AG08396 (cell line): ENCODE measurements around the gene PACSIN2.
"Not testable (repeated sequence)": the region's sequence is repeated elsewhere in the genome, so short reads cannot be mapped to it uniquely, and the experiment has no call there.

Experiments used
- DNase-seq: peaks from one replicate; pipeline ENCODE4 v3.0.0; 2012; ENCODE audit warnings: low spot score, mixed read lengths

The PACSIN2 gene

DNA sequence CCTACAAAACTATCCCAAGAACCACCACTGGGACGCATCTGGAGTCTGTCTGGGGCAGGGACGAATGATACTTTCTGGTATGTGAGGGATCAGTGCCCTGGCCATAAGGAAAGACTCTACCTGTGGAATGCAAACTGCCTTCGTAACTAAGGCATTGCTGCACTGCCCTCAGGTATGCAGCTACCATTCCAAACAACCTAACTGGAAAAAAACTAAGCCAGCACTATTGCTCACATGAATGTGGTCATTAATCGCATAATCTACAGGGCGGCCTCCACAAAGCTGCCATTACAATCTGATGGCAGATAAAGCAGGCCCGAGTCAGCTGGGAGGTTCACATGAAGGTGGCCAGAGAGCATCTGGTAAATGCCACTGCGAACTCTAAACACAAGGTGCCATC is 3.9 kb downstream of the PACSIN2 start:
- DNase-seq, result peak; percentile 11

DNA sequence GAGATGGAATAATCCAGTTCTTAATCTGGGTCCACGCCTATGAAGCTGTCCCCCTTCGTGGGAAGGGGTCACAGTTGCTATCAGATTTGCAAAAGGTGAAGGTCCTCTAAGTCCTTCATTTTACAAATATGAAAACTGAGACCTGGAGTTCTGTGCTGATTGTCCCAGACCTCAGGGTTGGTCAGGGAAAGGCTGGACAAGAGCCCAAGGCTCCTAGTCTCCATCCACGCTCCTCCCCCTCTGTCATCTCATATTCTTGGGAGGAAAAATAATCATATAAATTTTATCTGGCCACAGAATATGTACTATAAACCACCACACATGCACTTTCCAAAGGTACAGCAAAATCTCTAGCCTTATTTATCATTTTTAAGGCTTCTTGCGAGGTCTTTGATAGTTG is 5.5 kb downstream of the PACSIN2 start:
- no peak for DNase-seq

DNA sequence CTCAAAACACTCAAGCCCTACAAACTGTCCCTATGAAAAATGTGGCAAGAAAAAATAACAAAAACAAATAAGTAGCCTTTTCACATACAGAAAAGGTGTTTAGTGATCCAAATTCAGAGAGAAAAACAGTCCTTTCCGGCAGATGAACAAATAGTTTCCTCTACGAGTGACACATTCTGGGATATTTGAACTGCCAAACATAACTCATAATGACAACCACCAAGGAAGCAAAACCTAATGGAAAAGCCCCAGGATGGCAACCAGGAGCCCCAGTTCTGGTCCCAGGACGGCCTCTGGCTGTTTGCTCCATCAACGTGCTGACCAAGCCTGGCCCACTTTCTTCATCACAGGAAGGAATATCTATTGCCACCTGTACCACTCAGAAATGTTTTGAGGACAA is 6.0 kb downstream of the PACSIN2 start:
- DNase-seq, result no peak

DNA sequence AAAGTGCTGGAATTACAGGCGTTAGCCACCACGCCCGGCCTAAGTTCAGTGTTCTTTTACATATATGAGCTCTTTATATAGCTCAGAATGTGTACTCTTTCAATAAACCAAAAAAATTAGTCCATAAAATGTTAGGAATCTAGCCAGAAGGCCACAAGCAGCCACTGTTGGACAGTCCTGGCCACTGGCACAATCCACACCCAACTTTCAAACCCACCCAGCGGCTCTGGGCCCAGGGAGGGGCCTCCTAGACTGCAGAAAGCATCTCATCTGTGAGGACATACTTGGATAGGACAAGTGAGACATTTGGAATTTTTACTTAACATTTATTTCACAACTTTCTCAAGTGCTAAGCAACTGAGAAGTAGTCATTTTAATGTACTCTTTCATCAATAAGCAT is 6.4 kb downstream of the PACSIN2 start:
- no peak for DNase-seq

DNA sequence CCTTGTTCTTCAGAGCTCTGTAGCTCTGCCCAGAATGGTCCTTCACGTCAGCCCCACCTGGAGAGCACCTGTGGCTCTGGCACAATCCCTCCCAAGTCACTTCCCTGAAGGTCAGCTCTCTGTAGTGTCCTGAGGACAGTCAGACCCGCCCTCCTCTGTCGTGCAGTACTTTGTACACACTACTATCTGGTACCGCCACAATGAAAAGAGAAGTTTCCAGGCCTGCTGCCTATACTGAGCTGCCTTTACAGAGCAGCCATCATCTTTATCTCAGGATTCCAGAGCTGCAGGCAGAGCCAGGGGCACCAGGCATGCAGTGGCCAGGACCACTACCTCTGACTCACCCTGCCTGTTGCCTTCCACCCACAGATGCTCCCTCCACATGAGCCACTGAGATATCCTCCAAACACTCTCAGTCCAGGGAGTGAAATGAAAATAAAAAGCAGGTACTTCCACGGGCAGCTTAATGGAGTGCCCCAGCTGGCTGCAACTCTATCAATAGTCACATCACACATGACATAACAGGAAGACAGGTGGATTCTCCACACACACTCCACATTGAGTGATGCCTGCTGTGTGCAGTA is 7.3 kb downstream of the PACSIN2 start:
- peak; percentile 53 for DNase-seq

DNA sequence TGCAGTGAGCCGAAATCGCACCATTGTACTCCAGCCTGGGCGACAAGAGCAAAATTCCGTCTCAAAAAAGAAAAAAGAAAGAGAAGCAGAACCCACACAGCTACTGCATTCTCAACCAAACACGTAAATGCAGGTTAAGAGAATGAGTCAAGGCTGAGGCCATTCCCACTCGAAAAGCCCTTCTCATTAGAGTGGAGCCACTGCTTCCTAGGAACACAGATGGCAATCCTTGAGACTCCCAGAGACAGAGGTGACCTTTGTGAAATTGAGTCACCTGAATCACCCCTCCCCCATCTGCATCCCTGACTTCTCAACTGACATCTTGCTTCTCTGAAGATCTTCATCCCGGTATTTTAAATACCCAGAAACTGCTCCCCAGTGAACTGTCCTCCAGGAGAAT is 8.2 kb downstream of the PACSIN2 start:
- DNase-seq, result no peak

DNA sequence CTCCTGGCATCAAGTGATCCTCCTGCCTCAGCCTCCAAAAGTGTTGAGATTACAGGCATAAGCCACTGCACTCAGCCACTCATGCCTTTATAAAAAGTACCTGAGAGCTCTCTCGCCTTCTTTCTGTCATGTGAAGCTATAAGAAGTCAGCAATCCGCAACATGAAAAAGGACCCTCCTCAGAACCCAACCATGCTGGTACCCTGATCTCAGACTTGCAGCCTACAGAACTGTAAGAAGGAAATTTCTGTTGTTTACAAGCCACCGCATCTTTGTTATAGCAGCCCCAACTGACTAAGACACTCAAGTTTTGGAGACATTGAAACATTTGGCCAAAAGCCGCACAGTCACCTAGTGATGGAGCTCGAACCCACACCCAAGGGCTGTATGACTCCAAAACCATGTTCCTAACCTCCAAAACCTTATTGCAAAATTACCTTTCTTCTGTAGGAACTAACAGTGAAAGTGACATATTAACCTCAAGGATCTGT is 8.9 kb downstream of the PACSIN2 start:
- DNase-seq, result no peak

DNA sequence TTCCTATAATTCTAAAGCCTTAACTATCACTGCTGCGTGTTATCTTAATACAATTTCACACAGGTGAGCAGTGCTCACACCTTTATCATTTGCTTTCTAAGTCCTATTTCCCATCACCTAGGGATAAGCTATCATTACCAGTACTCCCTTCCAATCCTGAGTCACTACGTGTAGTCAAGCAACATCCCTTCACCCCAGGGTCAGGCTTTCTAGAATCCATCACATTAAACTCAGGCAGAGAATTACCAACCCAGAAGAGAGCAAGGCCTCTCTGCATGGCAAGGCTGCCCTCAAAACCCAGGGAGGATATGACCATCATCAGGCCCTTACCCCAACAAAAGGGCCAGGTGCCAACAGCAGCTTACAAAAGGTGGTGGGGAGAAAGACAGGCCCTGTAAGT is 9.8 kb downstream of the PACSIN2 start:
- DNase-seq, result no peak

DNA sequence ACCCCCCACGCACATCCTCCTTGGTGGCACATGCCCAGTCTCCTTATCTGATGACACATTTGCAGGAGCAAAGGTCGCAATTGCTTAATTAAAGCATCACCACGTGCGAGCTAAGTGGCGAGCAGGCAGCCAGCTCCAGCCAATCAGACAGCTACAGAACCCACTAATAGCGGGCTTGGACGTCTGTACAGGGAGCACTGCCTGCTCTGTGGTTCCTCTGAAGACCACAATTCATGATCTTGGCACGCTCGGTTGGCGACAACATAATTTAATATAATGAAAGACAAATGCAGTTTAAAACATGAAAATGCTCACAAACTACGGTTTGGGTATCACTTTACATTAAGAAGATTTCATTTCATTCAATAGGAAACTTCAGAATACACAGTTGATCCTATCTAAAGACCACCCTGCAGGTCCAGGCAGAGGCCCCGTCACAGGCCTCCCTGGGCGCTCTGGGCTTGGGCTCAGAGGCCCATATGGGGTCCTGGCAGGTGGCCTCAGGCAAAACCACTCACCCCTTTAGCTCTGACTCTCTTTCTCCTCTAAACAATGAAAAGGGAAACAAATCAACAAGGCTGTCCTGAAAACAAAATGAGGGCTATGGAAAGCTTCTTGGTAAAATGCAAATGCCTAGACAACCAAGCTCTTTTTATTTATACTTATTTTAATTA is 10.4 kb downstream of the PACSIN2 start:
- no peak for DNase-seq

DNA sequence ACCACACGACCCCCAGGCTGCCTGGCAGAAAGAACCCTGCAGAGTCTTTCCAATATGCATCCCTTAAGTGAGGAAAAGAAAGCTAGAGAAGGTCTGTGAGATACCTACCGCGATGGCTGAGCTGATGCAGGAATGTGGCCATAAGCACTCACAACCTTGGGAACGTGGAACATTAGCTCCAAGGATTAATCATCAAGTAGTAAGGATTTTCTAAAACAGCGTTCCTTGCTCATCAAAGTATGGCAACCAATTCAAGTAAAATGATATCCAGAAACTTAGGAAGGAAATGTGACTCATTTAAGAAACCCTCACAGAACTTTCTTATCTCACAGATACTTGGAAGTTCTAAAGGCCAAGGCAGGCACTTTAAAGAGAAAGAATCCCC is 12.8 kb downstream of the PACSIN2 start:
- no peak for DNase-seq

DNA sequence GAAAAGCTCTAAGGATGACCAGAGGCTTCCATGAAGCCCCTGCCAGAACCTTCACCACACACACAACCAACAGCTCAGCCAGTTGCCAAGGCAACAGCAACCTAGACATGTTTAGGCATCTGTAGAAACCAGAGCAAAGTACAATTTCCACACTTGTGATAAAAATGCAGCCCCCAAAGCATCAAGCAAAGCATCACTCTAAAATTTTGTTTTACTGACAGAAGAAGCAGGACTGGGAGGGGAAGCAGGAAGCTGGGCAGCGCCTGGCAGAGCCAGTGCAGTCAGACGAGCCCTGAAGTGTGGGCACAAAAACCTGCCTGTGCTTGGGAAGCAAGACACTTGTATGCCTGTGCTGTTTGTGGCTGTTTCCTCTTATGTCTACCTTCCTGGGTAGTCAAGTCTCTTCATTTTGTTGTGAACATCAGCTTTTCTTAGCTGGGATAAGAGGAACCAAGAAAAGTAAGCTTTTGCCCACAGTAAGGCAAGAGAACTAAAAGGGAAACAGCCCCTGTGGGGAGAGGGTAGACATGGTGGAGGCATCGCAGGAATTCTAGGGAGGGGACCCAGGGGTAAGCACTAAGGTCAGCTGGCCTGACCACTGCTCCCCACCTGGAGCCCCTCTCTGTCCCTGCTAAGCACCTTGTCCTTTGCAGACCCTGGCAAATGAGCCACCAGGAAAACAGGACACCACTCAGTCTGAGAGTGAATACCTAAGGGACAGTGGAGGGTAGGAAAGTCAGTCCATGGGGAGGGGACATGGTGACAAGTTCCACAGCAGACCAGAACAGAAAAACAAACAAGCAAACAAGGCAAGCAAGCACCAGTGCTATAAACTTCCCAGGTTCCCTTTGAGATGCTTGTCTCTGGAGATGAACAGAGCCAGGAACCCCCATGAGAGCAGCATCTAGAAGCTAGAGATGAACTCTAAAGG is 13.4 kb downstream of the PACSIN2 start:
- DNase-seq, result no peak

DNA sequence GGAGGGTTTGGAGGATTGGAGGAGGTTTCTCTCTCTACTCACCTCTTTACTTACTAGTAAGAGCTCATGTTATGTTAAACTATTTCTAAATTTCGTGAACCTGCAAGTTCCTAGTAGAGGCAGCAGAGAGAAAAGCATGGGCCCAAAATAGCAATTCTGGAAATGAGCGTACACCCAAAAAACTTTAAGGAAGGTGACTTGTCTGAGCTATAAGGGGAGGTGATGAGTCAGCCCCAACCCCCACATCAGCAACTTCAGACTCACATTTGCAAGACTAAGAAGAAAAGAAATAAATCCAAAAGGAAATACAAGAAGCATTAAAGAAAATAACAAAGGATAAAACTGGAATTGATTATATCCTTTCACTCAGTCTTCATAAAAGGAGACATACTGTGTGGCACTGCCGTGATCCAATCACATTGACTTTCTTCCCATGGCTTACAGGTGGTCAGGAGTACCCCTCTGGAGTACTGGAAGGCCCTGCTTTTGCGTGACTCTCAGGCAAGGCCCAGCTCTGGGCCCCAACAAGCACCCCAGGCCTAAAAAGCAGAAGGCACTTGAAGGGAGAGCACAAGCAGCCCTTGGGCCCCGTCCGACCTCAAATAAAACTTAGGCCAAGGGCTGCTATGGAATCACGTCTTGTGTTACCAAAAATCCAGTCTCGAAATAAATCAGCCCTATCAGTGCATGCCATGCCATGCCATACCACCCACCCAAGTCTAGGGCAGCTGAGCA is 14.3 kb downstream of the PACSIN2 start:
- no peak for DNase-seq

DNA sequence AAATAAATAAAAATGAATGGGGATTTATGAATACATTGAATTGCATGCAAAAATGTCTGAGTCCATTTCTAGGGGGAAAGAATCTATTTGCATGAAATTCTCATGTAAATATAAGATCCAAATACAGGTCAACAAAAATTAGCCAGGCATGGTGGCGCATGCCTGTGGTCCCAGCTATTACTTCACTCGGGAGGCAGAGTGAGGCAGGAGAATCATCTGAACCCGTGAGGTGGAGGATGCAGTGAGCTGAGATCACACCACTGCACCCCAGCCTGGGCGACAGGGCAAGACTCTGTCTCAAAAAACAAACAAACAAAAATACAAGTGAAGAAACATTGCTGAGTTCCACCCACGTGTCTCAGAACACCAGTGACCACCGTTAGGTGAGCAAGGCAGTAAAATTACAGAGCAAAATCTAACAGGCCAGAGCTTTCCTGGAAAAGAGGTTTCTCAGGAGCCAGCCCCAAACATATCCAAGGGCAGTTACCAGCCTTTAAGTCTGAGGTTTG is 17.3 kb downstream of the PACSIN2 start:
- DNase-seq, result no peak

DNA sequence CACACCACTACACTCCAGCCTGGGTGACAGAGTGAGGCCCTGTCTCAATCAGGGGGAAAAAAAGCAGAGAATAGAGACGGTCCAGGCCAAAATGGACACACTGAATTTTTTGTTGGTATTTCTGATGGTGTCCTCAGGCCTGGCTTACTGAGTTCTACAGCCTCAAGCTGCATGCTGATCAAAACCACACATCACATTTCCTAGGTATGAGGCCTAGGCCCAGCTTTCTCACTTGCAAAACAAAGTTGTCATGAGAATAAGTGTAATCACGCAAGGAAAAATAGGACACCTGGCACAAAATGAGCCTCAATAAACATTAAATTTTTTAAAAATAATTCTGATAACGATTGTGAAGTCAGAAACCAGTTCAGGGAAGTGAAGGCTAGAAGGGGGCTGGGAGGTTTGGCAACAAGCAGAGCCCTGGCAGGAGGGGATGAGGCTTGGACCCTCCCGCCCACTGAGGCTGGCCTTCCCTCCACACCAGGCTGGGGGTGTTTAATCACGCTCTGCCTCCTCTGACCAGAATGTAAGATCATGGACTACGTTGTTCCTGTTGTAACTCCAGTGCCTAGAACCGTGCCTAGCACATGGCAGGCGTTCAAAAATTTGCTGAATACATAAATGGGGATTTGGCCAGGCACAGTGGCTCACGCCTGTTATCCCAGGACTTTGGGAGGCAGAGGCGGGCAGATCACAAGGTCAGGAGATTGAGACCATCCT is 18.1 kb downstream of the PACSIN2 start:
- no peak for DNase-seq

DNA sequence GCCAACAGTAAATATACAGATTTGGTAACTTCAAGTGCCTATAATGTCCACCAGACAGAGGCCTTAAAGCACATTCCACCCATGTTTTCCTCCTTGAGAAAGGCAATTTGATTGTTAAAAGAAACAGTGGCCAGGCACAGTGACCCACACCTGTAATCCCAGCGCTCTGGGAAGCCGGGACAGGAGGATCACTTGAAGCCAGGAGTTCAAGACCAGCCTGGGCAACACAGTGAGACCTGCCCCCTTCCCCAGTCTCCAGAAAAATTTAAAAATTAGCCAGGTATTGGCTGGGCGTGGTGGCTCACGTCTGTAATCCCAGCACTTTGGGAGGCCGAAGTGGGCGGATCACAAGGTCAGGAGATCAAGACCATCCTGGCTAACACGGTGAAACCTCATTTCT is 19.3 kb downstream of the PACSIN2 start:
- not testable (repeated sequence) for DNase-seq

DNA sequence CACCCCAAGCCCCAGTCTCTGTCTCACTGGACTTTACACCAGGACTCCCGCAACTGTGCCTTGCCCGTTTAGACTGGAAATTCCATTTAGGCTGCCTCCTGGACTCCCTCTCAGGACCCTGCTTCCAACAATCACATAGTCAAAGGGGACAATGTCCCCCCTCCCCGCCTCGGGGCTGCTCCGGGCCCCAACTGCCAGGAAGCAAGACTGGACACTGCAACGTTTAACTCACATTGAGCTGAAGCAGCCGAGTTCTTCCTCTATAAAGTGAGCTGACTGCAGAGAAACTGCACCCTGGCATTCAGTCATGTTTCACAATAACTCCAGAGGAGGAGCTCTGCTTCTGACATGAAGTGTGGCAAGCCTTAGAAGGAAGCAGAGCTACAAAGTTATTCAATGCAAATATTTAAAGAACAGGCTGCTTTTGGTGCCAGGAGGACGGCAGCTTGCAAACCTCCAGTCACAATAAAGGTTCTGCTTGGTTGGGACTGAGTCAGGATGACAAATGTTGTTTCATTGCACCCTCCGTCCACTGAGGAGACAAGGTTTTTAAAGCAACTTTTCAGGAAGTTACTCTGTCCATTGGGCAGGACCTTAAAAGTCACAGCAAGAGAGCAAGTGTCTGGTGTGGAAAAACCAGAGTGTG is 19.9 kb downstream of the PACSIN2 start:
- peak; percentile 79 for DNase-seq

DNA sequence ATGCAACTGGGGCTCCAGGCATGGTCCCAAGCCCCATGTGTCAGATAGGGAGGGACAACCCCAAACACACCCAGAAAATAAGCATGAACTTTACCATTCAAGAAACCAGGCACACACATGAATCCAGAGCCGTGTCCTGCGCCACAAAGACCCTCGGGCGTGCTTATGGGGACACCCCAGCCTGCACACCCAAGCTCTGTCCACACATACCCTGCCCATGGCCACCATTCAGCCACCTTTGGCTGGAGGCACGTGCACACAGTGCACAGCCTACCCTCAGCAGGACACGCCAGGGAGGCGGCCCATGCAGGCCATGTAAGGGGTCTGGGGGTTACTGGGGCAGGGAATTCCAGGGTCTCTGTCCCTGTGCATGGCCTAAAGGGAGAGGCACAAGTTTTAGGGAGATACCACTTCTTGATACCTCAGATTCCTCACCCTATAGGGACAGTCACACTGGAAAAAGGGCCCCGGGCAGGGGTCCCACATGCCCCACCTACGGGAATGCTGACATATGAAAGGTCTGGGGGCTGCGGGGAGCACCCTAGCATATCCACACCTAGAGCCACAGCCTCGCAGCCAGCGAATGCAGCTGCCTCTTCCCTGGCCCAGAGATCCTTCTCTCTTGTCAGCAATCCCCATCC is 20.6 kb downstream of the PACSIN2 start:
- DNase-seq, result no peak

DNA sequence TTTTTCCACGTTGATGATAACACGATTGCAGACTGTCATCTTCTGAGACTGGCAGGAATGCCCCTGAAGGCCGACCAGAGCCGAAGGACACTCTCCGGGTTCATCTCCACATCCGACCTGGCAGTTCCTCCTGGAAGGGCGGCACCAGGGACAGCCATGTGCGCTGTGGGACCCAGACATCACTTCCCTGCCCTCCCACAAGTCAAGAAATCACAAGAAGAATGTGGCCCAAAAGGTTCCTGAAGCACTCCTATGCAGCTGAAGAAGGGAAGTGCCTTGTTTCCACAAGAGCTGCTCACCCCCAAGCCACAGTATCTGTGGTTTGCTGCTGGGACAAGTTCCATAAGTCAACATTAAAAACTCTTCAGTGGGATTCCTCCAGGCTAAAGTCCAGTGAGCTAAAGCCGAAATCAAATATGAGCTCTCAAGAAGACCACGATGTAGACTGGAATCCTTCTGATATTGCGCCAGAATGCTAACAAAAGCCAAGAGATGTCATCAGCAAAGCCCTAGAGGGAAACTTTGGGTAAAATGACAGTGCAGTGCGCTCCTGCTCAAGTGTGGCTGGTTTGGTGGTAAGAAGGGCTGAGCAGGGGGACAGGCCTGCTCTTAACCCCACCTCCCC is 21.2 kb downstream of the PACSIN2 start:
- no peak for DNase-seq

DNA sequence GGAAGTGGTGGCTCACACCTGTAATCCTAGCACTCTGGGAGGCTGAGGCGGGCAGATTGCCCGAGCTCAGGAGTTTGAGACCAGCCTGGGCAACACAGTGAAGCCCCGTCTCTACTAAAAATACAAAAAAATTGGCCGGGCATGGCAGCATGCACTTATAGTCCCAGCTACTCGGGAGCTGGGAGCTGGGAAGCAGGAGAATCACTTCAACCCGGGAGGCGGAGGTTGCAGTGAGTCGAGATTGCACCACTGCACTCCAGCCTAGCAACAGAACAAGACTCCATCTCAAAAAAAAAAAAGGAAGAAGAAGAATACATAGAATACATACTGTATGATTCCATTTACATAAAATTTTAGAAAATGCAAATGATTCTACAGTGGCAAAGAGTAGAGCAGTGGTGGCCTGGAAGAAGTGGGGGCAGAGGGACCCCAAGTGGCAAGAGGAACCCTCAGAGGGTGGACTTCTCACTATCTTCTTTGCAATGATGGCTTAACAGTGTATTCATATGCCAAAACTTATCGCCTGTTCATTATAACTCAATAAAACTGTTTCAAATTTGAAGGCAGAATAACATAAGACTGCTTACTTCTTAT is 22.0 kb downstream of the PACSIN2 start:
- DNase-seq, result no peak

DNA sequence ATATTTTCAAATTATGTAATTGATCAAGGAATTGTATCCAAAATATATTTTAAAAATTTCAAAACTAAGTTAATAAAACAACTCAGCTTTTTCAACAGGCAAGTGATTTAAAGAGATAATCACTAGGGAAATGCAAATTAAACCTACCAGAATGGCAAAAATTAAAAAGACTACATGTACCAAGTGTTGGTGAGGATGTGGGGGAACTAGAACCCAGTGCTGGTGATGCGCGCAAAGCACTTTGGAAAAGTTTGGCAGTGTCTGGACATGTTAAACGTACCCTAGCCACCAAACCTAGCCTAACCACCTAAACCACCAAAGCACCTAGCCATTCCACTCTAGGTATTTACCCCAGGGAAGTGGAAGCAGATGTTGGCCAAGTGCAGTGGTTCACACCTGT is 22.9 kb downstream of the PACSIN2 start:
- no peak for DNase-seq
